ENCODE data around the gene FAR1.

Gene FAR1

DNA sequence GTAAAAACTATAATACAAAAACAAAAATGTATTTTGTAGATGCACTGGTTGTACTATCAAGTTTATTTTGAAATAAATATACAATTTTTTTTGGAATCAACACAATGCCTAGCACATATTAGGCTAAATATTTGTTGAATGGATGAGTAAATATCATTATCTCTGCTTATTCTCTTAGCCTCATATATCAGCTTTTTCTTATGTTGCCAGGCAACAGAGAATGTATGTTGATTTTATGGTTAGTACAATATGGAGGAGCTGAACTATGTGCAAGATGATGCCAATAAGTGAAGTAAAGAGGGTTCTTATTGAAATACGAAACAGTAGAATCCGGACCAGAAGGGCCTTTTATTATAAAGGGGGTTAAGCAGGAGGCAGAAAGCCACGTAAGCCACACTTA, 94.9 kb downstream of the FAR1 start:
- TF ChIP-seq, protein P1, sequence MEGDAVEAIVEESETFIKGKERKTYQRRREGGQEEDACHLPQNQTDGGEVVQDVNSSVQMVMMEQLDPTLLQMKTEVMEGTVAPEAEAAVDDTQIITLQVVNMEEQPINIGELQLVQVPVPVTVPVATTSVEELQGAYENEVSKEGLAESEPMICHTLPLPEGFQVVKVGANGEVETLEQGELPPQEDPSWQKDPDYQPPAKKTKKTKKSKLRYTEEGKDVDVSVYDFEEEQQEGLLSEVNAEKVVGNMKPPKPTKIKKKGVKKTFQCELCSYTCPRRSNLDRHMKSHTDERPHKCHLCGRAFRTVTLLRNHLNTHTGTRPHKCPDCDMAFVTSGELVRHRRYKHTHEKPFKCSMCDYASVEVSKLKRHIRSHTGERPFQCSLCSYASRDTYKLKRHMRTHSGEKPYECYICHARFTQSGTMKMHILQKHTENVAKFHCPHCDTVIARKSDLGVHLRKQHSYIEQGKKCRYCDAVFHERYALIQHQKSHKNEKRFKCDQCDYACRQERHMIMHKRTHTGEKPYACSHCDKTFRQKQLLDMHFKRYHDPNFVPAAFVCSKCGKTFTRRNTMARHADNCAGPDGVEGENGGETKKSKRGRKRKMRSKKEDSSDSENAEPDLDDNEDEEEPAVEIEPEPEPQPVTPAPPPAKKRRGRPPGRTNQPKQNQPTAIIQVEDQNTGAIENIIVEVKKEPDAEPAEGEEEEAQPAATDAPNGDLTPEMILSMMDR (IDR thresholded peaks at IDR 0.05; ENCODE audit: low read depth, low read length): no peak
- no peak overlapping the region for H3K4me3 ChIP-seq (ENCODE audit: low read depth, low read length)

DNA sequence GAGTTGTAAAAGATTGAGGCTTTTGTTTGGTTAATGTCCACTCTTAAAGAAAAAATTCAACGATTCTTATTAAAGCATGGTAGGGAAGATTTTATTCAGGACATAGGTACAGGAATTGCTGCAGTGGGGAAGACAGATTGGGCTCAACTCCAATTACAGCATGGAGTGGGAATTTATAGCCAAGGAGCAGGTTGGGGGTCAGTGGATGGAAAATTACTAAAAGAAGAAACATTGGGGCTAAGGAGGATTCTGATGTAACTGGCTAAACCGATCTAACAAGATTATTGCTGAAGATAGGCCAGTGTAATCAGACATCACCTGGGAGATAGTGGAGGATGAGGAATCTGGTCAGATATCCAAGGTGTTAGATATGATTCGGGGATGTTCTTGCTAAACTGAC, 97.4 kb downstream of the FAR1 start:
- no peak overlapping the region for H3K4me3 ChIP-seq (ENCODE audit: low read depth, low read length)
- TF ChIP-seq, protein P1 (IDR thresholded peaks at IDR 0.05; ENCODE audit: low read depth, low read length): no peak

DNA sequence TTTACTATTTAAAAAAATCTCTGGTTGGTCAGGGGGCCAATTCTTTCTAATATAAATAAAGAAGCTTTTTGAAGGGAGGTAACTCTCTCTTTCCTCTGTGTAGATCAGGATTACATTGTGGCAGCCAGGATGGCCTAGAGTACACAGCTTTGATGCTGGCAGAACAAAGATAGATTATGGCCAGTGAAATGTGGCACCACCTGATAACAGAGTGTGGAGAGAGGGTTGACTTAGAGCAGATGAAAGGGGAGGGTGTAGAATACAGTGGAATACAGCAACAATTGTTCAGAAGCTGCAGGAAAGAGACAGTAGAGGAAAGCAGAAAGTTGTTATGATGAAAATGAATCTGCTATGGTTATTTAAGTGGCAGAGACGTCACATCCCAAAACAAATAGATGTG, 99.0 kb downstream of the FAR1 start:
- TF ChIP-seq, protein P1 (IDR thresholded peaks at IDR 0.05; ENCODE audit: low read depth, low read length): no peak
- no peak overlapping the region for H3K4me3 ChIP-seq (ENCODE audit: low read depth, low read length)

DNA sequence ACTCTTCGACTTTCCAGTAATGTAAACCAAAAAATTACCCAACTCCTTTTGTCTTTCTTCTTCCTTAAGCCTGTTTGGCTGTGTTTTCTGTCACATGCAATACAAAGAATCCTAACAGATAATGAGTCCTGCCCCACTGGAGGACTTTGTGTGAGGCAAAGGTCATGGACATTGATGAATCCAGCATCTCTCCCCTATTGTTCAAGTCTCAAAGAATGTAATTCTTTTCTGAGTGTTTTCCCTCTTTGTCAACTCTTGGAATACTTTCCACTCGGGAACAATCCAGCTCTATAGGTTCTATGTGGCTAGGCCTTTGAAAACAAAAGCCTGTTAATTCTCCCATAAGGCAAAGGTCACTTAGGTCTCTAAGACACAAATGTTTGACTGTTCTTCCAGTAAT, 100.7 kb downstream of the FAR1 start:
- no peak overlapping the region for H3K4me3 ChIP-seq (ENCODE audit: low read depth, low read length)
- TF ChIP-seq, protein P1 (IDR thresholded peaks at IDR 0.05; ENCODE audit: low read depth, low read length): no peak

DNA sequence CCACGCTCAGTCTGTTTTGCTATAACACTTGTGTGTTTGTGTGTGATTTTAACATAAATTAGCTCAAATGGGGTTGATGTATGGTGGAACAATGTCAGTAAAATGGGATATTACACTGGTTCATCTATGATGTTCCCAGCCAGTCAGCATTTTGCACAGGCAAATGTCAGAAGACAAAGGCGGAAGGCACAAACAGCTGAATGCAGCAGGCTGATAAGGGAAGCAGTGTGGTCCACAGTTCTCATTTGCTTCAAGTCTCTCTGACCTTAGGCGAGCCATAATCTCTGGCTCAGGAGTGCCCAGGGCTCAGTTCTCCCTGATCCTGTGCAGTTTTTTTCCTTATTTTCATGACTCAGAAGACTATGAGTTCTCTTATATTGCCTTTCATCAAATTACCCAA, 102.7 kb downstream of the FAR1 start:
- TF ChIP-seq, protein P1 (IDR thresholded peaks at IDR 0.05; ENCODE audit: low read depth, low read length): no peak
- H3K4me3 ChIP-seq (ENCODE audit: low read depth, low read length): no peak overlapping the region

DNA sequence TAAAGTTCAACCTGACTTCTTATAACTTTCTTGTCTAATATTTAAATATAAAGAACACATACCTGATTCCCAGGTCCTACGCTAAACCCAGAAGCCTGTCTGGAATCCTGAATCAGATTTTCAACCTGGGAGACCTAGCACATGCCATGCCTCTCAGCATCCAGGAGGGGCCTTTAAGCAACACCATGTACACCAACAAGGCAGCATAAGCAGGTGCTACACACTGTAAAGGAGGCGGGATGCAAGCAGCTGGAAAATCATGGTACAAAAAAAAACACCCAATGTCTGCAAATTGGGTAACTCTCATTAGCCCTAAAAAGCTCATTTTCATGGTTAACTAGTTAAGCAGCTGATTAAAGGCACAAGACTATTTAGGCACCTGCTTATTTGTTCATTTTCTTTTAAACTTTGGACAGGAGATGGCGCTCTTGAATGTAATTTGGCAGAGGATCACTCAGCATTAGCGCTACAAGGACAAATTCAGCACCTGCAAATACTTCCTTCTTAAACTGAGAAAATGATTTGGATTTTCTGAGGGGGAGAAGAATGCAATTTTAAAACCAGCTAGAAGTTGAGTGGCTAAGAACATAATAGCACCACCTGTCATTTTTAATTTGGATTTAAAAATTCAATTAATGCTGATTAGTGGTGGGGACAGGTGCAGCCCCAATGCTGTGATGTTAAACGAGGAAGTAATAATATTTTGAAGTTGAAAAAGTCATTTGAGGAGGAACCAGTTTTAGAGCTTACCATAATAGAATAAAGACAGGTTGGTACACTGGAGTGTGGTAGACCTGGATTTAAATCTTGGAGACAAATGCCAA, 104.0 kb downstream of the FAR1 start:
- TF ChIP-seq, protein P1 (IDR thresholded peaks at IDR 0.05; ENCODE audit: low read depth, low read length): no peak; the same call in 1 of the 2 replicates
- no peak overlapping the region for H3K4me3 ChIP-seq (ENCODE audit: low read depth, low read length)

DNA sequence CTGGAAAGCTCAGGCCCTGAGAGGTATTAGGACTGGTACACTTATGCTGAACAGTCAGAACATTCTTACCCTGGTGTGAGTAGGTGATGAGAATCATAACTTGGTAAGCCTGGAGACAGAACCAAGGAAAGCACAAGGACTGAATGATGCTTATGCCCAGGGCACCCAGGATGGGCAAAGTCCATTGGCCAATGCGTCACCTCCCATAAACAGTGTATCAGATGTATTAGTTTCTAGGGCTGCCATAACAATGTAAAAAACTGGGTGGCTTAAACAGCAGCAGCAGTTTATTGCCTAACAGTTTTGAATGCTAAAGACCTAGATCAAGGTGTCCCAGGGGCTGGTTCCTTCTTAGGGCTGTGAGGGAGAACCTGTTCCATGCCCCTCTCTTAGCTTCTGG, 107.0 kb downstream of the FAR1 start:
- TF ChIP-seq, protein P1 (IDR thresholded peaks at IDR 0.05; ENCODE audit: low read depth, low read length): no peak
- no peak overlapping the region for H3K4me3 ChIP-seq (ENCODE audit: low read depth, low read length)
